Anterior cingulate cortex (tissue), 58 donors: ENCODE results near the gene OXTR.

Source experiments
- DNase-seq, 58 donors: peaks; one replicate each; lab custom pipeline; 2025; lab: John Stamatoyannopoulos, UW

OXTR gene

GRCh38 chr3:8768364-8769087 lies 887 bp downstream of the OXTR start:
- DNase-seq: no peak

GRCh38 chr3:8767667-8768363 lies 1.6 kb downstream of the OXTR start:
- peak in 2 of 58 donors; percentile 21 to 27 for DNase-seq

GRCh38 chr3:8767256-8767666 lies 2.2 kb downstream of the OXTR start:
- no peak for DNase-seq

GRCh38 chr3:8766148-8766547 lies 3.3 kb downstream of the OXTR start:
- DNase-seq: no peak

- DNase-seq: no peak
Measured at GRCh38 chr3:8765528-8765927, 3.9 kb downstream of the OXTR start.

GRCh38 chr3:8764528-8764927 lies 4.9 kb downstream of the OXTR start:
- DNase-seq: no peak

GRCh38 chr3:8762607-8763377 lies 6.6 kb downstream of the OXTR start:
- no peak for DNase-seq

- no peak for DNase-seq
Measured at GRCh38 chr3:8761866-8762265, 7.5 kb downstream of the OXTR start.

- DNase-seq: no peak
Measured at GRCh38 chr3:8760506-8760905, 8.9 kb downstream of the OXTR start.

GRCh38 chr3:8760091-8760490 lies 9.3 kb downstream of the OXTR start:
- no peak for DNase-seq

- no peak for DNase-seq
Measured at GRCh38 chr3:8759038-8759707, 10.2 kb downstream of the OXTR start.

GRCh38 chr3:8757551-8758518 lies 11.6 kb downstream of the OXTR start:
- peak in 1 of 58 donors; percentile 18 for DNase-seq

- DNase-seq: no peak
Measured at GRCh38 chr3:8756671-8757070, 12.7 kb downstream of the OXTR start.

- no peak for DNase-seq
Measured at GRCh38 chr3:8755564-8756237, 13.7 kb downstream of the OXTR start.

GRCh38 chr3:8755097-8755496 lies 14.3 kb downstream of the OXTR start:
- no peak for DNase-seq

- DNase-seq: no peak
Measured at GRCh38 chr3:8752832-8753231, 16.6 kb downstream of the OXTR start.

- DNase-seq: no peak
Measured at GRCh38 chr3:8749316-8749715, 20.1 kb downstream of the OXTR start.

- DNase-seq: no peak
Measured at GRCh38 chr3:8746780-8747345, 22.6 kb downstream of the OXTR start.
